Activated T-helper 1 cell treated with anti-CD3 and anti-CD28 coated beads, Interleukin-2, amount 50 U/mL, for 16 hours (primary cell): ENCODE data around the gene IL1B.
"Not testable (repeated sequence)": the region's sequence is repeated elsewhere in the genome, so short reads cannot be mapped to it uniquely, and the experiment has no call there.

Source experiments
- DNase-seq, 2 donors: peaks; one replicate each; pipeline ENCODE4 v3.0.0-alpha.2; 2020; ENCODE audit warnings: low read depth in 1 of 2, low spot score in 1 of 2

IL1B gene

DNA sequence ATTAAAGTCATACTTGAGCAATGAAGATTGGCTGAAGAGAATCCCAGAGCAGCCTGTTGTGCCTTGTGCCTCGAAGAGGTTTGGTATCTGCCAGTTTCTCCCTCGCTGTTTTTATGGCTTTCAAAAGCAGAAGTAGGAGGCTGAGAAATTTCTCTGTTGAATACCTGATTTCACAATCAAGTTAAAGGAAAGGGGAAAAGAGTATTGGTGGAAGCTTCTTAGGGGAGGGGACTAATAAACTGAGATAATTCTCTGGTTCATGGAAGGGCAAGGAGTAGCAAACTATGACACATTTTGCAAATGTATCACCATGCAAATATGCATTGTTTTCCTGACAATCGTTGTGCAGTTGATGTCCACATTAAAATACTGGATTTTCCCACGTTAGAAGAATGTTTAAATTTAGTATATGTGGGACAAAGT, at the start of gene IL1B:
Gene IL1B (minus strand): TSS at position 85 of the 423 bp plus-strand sequence. CDS start 550 bp downstream, outside the sequence.
- no peak for DNase-seq

DNA sequence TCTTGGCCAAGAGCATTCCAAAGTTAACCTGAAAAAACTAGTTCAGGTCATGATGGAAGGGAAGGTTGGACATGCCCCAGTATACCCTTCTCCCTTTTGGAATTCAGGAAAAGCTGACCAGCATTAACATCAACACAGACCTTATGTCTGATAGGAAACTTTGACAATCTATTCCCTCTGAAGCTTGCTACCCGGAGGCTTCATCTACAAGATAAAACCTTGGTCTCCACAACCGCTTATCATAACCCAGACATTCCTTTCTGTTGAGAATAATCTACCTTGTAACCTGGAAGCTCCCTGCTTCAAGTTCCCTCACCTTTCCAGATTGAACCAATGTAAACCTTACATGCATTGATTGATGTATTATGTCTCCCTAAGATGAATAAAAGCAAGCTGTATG, 49.7 kb upstream of the IL1B start:
- no peak for DNase-seq

DNA sequence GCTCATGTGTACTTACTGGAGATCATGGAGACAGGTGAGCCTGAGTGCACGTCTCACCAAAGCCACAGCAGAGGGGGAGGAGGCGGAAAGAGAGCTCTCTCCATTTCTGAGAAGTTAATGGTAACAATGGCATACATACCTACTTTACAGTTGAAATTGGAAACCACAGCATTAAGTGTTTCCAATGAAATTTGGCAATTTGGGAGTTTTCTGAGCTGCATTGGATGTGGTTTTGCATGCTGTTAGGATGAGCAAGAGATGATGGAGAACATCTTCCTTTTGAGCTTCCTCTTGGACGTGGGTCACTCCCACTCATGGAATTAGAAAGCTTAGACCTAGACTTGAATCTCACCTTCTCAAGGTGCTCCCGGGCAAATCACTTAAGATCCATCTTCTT, 48.9 kb upstream of the IL1B start:
- no peak for DNase-seq

DNA sequence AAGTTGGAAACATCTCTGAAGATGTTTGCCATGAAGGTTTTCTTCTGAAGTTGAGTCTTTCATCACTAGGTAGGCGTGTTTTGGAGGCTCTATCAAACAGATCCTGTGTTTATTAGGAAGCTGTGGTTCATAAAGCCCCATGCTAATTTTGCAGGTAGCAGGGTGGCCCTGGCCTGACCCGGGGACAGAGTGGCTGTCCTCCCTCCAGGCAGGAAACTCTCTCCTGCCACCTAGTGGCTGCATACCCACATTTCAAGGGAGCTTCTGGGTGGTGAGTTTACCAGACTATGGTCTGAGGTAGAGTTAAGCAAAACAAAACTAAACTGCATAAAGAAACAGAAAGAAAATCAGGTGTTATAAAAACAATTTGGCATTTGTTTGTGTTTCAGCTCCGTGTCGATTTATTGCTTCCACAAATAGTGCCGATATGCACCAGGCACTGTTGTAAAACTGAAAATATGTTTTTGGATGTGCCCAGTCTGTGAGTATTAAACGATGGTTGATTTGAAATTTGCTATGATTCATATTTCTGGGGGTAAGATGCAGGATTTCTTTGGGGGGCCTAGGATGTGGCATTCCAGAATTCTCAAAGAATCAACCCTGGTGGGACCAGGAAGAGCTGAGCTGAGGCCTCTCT, 48.4 kb upstream of the IL1B start:
- peak; percentile 49 to 50 for DNase-seq

DNA sequence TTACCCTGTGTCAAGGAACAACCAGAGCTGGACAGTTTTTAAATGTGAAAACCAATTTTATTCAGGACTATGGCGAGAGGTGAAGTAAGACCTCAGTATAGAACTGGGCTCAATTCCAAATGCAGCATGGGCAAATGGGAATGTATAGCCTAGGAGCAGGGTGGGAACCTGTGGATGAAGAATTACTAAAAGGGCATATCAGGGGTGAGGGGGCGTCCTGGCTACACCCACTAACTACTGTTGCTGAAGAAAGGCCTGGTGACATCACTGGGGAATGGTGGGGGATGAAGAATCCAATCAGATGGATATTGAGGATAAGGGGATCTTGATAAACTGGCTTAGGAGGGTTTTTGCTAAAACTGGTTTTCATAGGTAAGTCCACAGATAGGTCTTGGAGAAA, 47.1 kb upstream of the IL1B start:
- no peak for DNase-seq

DNA sequence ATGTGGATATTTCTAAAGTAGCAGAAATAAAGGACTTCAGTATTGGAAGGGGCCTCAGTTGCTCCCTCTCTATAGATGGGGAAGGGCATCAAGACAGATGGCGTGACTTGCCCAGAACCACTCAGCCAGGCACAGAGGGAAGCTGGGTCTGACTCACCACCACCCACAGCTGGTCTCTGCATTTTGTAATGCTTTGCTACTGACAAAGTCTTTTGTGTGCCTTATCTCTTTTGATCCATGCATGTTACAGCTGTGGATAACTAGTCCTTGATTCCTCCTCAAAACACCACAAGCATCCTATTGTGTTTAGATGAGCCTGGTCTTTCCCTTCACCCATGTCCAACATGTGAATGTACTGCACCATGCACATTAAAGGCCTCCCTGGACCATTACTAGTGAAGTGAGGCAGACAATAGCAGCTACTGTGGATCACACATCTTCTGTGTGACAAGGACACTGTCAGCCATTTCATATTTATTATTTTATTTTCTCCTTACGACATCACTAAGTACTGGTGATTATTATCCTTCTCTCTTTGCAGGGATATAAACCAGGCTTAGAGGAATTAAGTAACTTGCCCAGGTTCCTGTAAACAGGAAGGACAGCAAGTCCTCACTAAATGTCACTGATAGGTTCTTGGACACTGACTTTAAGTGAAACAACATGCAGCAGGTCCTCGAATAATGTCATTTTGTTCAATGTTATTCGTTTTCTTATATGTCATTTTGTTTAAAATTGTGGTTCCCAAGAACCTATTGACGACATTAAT, 44.8 kb upstream of the IL1B start:
- DNase-seq, result no peak

DNA sequence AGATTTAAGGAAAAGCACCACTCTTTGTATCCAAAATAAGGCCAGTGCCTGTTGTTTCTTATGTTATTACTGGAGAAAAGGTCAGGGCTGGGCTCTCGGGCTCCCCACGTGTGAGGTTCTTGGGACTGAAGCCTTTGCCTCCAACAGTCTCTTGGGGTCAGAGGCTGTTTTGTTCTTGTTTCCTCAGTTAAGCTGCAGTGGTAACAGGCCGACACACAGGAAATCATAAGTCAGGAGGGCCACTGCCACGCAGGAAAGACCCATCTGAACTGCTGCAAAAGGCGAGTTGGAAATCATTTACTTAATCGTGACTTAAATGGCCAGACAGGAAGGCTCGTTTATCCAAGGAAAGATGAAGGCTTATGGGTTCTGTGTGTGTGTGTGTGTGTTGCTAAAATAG, 44.1 kb upstream of the IL1B start:
- DNase-seq, result no peak

DNA sequence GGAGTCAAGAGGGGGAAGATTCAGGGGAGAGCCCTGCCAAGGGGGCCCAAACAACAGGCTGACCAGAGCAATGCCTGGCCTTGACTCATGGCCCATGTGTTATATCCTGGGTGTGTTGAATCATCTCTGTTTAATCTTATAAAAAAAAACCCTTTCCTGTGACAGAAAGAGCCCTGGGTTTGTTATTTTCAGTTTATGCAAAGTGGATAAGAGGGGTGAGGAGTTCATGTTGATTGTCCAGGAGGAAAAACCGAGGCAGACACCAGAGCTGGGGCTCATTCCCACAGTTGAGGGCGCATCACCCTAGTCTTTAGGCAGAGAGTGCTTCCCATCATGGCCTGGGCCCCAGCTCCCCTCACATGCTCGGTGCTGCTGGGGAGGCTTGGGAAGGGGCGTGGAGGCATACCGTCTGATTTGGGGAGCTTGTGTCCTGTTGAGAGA, 43.5 kb upstream of the IL1B start:
- no peak for DNase-seq

DNA sequence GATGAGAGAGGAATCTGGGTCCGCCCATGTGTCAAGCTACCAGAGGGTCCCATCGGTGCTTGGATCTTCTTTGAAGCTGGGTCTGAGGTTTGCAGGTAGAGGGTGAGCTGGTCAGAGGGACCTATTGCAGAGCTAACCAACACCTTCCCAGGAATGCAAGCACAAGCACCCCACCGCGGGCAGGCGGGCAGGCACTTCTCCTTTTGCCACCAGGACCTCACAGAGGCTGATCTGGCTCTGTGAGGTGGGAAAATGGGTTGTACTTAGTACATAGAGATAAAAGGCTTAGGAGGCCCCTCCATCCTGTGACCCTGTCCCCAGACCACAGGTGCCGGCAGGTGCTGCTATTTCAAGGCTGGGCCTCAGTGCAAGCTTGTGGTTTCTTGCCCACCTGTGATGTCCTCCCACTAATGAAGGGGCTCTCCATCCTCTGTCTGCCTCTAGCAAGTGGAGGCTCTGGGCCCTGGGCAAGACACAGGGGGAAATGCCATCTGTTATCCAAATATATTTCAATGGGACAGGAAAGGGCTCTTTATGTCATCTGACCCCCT, 43.0 kb upstream of the IL1B start:
- no peak for DNase-seq

DNA sequence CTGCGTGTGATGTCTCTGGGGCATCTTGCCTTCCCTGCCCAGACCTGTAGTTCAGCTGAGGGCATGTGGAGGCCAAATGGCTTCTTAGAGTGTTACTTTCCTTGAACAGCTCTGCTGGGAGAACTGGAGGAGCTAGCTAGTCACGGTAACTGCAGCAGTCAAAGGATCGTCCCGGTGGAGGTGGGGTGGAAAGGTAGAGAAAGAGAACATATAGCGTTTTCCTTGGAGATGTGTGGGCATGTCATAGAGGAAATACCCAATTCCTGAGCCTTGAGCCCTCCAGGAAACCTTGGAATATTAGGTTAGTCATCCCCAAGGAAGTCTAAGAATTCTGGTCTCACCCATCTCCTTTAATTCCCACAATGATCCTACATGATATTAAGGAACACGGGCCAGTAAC, 40.8 kb upstream of the IL1B start:
- DNase-seq, result no peak

DNA sequence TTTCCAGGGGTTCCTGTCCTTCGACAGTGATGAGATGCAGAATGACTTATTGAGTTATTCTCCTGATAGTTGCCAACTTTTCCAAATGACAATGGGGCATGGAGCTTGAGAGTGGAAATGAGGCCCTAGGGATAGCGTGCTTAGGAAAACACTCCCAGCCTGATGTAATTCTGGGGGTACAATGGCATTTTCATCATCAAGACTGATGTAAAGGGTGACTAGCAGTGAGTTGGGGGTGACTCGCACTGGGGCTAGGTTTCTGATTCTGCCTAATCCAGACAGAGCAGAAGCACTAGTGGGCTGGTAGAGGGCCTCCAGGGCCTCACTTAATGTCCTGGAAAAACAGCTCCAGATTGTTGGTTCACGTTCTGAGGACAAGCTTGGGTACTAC, 40.4 kb upstream of the IL1B start:
- no peak for DNase-seq

DNA sequence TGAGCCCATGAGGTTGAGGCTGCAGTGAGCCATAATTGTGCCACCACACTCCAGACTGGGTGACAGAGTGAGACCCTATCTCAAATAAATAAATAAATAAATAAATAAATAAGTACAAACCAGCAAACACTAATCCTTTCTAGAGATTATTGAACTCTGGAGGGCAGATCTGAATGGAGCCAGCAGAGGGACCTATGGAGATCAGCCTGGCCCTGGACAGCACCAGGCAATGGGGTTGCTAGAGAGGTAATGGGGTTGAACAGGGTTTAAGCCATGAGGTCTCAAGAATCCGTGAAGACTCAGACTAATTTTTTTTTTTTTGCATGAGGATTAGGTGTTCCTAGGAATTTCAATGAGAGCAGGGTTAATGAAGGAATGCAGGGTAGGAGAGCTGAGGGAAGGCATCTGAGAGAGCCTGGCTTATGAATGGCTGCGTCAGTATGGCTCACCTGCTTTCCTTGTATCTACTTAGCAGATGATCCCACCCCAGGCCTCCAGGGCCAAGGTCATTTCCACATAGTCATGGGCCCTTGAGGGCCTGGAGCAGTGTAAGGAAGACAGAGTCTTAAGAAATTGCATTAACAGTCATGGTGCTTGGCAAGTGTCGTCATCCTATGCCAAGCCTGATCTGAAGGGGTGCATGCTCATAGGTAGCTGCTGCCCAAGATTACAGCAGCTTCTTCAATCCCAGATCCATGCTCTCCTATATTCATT, 39.8 kb upstream of the IL1B start:
- DNase-seq, result no peak

DNA sequence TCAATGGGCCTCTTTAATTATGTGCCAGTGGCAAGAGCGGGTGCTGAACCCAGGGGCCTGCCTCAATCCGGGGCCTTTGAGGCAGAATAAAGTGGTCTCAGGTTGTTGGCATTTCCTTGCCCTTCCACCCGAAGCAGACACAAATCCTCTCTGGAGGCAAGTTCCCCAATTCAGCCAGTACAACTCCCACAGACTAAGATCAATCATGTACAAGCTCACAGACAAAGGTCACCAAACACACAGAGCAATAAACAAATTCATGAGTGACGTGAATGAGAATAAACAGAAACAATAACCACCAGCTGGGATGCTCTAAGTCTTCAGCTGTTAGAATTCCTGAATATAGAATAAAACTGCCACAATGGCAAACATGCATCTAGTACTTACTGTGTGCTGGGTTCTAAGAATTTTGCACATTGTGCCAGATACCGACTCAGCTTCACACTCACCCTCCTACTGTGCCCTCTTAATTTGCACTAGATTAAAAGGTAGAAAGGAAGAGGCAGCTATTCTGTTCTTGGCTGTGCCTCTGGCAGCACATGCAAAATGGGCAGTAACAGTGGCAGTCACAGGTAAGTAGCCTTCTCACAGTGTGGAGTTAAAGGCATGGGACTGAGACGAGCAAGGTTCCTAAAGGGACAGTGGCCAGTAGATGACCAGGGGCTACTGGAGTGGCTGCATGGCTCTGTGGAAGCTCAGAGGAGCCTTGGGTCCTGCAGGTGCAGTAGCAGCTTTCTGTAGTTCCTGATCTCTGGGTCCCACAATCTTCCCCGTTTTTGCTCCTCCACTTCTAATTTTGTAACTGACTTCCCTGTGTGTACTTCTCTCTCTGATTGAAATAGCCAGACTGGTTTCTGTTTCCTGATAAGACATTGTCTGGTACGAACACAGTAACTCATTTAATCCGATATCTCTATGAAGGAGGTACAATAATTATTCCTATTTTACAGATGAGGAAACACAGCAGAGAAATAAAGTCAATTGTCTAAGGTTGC, 34.6 kb upstream of the IL1B start:
- DNase-seq, result no peak

DNA sequence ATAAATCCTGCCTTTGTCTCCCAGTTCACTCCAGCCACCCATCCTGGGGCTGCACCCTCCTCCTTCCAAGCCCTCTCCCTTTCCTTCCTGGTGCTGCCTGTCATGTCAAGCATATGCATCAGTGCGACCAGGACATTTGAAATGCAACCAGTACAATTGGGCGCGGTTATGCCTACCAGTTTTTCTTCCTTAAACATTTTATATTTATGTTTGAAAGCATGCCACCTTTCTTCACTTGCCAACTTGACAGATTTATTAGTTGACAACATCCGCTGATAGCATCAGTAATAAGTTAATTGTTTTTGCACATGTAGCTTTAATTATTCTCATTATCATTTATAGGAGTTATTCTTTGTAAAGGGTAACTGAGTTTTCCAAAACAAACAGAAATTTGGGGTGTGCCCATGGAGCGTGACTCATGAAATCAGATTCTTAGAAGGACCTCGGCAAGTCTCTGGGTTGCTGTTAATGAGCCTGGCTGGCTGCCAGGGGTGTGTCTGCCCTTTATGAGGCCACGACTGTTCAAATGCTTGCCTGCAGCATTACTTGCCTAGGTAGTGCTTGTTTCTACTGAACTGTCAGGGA, 32.8 kb upstream of the IL1B start:
- DNase-seq, result no peak

DNA sequence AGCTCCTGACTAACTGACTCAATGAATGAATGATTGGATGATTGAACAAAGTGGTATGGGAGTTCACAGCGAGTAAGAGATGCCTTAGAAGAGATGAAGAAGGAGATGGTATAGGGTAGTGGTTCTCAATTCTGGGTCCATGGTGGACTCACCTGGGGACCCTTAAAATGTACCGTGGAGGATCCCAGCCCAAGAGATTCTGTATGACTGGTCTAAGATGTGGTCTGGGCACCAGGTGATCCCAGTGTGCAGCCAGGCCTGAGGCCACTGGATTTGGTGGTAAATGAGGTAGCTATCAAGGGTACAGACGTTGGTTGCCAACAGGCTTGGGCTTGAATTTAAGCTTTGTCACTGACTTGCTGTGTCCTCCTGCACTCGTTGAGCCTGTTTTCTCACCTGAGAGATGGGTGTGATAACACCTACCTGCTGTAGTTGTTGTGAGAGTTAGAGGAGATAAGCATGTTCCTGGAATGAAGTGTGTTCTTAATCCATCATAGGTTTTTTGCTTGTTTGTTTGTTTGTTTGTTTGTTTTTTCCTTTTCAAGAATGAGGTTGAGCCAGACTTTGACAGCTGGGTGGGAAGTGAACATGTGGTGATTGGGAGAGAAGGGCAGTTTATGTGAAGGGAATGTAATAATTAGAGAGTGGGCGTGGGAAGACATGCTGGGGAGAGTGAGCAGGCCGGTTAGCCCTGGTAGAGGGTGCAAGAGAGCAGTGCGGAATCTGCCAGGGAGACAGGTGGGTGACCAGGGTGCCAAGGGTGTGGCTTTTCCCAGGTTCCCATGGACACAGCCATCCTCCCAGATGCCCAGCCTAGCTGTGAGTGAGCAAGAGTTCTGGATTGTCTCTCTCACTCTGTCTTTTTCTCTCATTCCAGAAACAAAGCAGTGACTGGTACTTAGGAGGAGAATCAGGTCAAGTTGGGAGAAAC, 31.4 kb upstream of the IL1B start:
- DNase-seq, result no peak

DNA sequence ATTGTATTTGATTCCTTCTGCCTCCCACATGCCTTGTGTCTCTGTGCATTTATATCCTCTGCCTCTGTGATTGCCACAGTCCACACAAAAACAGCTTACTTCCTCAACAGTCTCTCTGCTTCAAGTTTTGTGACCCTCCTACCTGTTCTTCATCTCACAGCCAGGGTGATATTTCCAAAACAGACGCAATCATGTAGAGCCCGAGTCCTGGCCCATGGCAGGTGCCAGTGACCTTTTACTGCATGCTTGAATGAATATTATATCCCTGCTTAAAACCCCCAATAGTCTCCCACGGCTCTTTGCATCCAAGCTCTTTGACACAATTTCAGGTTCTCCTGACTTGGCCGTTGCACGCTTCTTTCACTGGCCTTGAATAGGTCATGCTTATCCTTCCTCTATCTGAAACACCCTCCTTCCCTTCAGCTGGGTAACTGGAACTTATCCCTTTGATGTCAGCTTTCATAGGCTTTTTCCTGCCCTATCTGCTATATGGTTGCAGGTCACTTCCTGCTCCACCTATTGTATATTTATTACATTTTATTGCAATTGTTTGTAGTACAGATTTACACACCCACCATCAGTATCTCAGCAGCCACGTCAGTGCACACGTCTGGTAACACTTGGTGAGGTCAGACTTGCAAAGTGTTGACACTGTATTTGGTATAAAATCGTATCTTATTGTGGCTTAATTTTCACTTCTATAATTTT, 29.7 kb upstream of the IL1B start:
- DNase-seq, result no peak

DNA sequence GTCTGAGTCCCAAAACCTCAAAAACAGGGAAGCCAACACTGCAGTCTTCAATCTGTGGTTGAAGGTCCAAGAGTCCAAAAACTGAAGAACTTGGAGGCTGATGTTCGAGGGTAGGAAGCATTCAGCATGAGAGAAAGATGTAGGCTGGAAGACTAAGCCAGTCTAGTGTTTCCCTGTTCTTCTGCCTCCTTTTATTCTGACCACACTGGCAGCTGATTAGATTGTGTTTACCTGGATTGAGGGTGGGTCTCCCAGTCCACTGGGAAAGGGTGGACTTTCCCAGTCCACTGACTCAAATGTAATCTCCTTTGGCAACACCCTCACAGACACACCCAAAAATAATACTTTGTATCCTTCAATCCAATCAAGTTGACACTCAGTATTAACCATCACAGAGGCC, 27.5 kb upstream of the IL1B start:
- no peak for DNase-seq

DNA sequence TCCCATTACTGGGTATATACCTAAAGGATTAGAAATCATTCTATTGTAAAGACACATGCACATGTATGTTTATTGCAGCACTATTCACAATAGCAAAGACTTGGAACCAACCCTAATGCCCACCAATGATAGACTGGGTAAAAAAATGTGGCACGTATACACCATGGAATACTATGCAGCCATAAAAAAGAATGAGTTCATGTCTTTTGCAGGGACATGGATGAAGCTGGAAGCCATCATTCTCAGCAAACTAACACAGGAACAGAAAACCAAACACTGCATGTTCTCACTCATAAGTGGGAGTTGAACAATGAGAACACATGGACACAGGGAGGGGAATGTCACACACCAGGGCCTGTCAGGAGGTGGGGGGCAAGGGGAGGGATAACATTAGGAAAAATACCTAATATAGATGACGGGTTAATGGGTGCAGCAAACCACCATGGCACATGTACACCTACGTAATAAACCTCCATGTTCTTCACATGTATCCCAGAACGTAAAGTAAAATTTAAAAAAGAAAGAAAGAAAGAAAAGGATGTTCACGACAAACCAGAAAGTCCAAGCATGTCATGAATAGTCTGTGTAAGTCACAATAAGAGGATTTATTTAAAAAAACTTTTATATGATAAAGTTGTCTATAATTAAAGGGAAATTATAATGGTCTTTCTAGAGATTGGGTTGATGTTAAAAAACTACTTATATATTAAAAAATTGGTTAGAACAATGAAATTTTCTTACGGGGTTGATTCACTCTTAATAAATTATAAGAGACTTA, 23.0 kb upstream of the IL1B start:
- DNase-seq, result not testable (repeated sequence)
